GM19395 (cell line): Measurements from ENCODE around the gene HIF3A.

ENCODE experiments used
- ATAC-seq: cut with Tn5 transposase; IDR thresholded peaks from one replicate; pipeline ENCODE4 v1.9.1; 2021; ENCODE audit warnings: mild to moderate bottlenecking, moderate library complexity; ENCODE audit not compliant: unreplicated experiment

HIF3A gene

GRCh38 chr19:46324277-46324676, 27.4 kb downstream of the HIF3A start:
- ATAC-seq, result no peak

GRCh38 chr19:46326608-46327007, 29.8 kb downstream of the HIF3A start:
- no peak for ATAC-seq

- no peak for ATAC-seq
These were observed 31.2 kb downstream of the HIF3A start for GRCh38 chr19:46328079-46328478.

- ATAC-seq, result no peak
These were observed 33.6 kb downstream of the HIF3A start for GRCh38 chr19:46330319-46330918.

GRCh38 chr19:46337487-46337886, 40.6 kb downstream of the HIF3A start:
- no peak for ATAC-seq

GRCh38 chr19:46339446-46339845, 42.6 kb downstream of the HIF3A start:
- no peak for ATAC-seq

GRCh38 chr19:46340051-46340659, 43.3 kb downstream of the HIF3A start:
- no peak for ATAC-seq

- ATAC-seq, result no peak
These were observed 45.1 kb downstream of the HIF3A start for GRCh38 chr19:46341937-46342336.

- no peak for ATAC-seq
These were observed 47.5 kb downstream of the HIF3A start for GRCh38 chr19:46344363-46344762.

- no peak for ATAC-seq
These were observed 48.3 kb downstream of the HIF3A start for GRCh38 chr19:46345157-46345556.

- ATAC-seq, result peak; percentile 51
These were observed 50.2 kb downstream of the HIF3A start, which contains the start of gene PPP5C for GRCh38 chr19:46346821-46347571. Gene PPP5C (plus strand): TSS chr19:46347087. CDS start chr19:46347097, 10 bp downstream.

- no peak for ATAC-seq
These were observed 50.7 kb downstream of the HIF3A start for GRCh38 chr19:46347572-46347883.

- no peak for ATAC-seq
These were observed 51.1 kb downstream of the HIF3A start for GRCh38 chr19:46347985-46348384.

- ATAC-seq, result no peak
These were observed 52.6 kb downstream of the HIF3A start for GRCh38 chr19:46349311-46349993.

GRCh38 chr19:46350029-46350757, 53.4 kb downstream of the HIF3A start:
- ATAC-seq, result no peak

GRCh38 chr19:46350758-46351159, 53.9 kb downstream of the HIF3A start:
- ATAC-seq, result no peak

- no peak for ATAC-seq
These were observed 54.6 kb downstream of the HIF3A start for GRCh38 chr19:46351241-46352041.

GRCh38 chr19:46353730-46354528, 57.1 kb downstream of the HIF3A start:
- ATAC-seq, result no peak
